NB4 (cell line): ENCODE data around the gene RPS6KA3.

Source experiments
- CTCF ChIP-seq: IDR thresholded peaks from one replicate; pipeline ENCODE4 v1.5.1; 2012; ENCODE audit warnings: low read depth, low read length
- MAX ChIP-seq: IDR thresholded peaks from 2 replicates; pipeline ENCODE4 v1.6.1; 2011; ENCODE audit warnings: low read depth, low read length

GRCh38 chrX:20171887-20172286 lies 94.8 kb downstream of the RPS6KA3 start:
- TF ChIP-seq CTCF (no peak), MAX (no peak)
